GM10248 (cell line): ENCODE measurements around the gene SQOR.

Experiments used
- CTCF ChIA-PET: fragments of 300-600 bp; sonication (Branson Sonifier 250); formaldehyde crosslinking; extraction: SDS; loops from one replicate; lab custom pipeline; 2021; ENCODE audit warnings: antibody characterized with exemption; lab: Yijun Ruan, JAX
- POLR2A ChIA-PET: fragments of 350-650 bp; sonication (Branson Sonifier 250); formaldehyde crosslinking; extraction: SDS; loops from one replicate; lab custom pipeline; 2020; ENCODE audit warnings: antibody characterized with exemption; lab: Yijun Ruan, JAX
- DNase-seq: peaks from one replicate; pipeline ENCODE4 v3.0.0; 2012; ENCODE audit errors: extremely low spot score
- CTCF ChIP-seq: IDR thresholded peaks from 2 replicates; pipeline ENCODE4 v1.5.1; 2012; ENCODE audit warnings: mild to moderate bottlenecking, low read depth; ENCODE audit errors: extremely low read depth, missing control alignments, control extremely low read depth

SQOR gene

DNA sequence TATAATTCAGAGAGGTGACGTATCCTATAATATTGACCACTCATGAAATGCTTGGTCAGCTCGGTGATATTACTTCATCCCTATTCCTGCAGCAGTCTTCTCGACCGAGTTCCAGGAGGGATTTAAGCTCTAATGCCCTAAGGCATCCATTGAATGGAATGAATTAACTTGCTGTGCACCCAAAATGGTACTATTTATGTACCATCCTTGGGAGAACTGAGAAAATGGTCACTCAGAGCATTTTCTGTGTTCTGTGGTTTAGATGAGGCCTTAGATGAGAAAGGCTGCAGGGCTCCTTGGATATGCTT lies 47.0 kb upstream of the SQOR start:
- POLR2A ChIA-PET: interaction anchor here (0.6 to 0.9 kb wide), 3 partner anchors 22 to 186 kb away, joined by 3 to 6 read pairs (median 4); a partner anchor contains a TSS
- CTCF ChIA-PET: interaction anchor here (0.7 to 4.8 kb wide), 9 partner anchors 10 to 382 kb away, joined by 3 to 28 read pairs (median 3); no protein-coding TSS in a partner anchor
- no peak for DNase-seq
- no peak for TF ChIP-seq CTCF

DNA sequence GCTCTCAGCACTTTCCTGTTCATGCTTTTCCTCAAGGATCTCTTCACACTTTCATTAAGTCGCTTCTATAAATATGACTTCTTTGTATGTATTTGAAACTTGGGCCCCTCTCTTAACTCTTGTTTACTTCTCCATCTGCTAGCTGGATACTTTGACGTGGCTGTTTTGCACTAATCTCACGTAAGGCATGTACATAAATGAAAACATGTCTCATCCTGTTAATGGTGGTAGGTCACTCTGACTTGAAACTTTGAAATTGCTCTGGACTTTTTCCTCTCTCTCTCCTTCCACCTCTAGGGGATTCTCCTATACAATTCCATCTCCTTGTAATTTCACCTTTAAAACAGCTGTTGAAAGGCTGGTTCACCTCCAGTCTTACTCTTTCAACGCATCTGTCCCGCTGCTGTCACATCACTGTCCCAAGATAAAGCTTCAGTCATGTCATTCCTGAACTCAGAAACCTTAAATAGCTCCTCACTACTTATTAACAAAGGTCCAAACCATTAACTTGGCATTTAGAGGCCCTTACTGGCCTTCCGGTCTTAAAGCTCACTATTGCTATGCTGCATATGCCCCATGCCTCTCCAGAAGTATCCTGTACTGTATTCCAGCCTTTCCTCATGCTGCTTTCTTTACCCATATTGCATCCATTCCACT lies 46.5 kb upstream of the SQOR start:
- no peak for TF ChIP-seq CTCF
- ChIA-PET POLR2A (interaction anchor here (0.6 to 0.9 kb wide), 2 partner anchors 22 to 145 kb away, joined by 3 to 6 read pairs; no protein-coding TSS in a partner anchor), CTCF (interaction anchor here (0.7 to 4.8 kb wide), 10 partner anchors 9 to 383 kb away, joined by 3 to 28 read pairs (median 3); no protein-coding TSS in a partner anchor)
- DNase-seq: no peak

GRCh38 chr15:45589256-45589655 lies 45.6 kb upstream of the SQOR start:
- TF ChIP-seq CTCF: no peak
- DNase-seq: no peak
- POLR2A ChIA-PET: no interaction called here
- CTCF ChIA-PET: interaction anchor here (1.3 to 4.8 kb wide), 5 partner anchors 8 to 159 kb away, joined by 3 to 28 read pairs (median 3); no protein-coding TSS in a partner anchor

DNA sequence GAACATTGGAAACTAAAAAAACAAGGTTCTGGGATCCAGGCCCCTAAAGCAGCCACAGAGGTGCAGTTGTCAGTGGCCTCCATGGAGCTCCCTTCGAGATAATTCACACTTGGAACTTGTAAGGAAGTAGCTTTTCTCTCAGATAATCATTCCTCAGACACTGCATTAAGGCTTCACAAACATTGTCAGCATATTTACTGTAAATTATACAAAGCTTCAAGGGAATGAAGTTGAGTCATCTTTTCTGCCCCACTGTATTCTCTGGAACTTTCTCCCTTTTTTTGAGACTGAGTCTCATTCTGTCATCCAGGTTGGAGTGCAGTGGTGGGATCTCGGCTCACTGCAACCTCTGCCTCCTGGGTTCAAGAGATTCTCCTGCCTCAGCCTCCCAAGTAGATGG lies 40.5 kb upstream of the SQOR start:
- no peak for TF ChIP-seq CTCF
- ChIA-PET POLR2A (no interaction called here), CTCF (interaction anchor here (1.3 to 2.4 kb wide), 7 partner anchors 9 to 137 kb away, joined by 4 to 14 read pairs (median 6); no protein-coding TSS in a partner anchor)

GRCh38 chr15:45594835-45595530 lies 39.8 kb upstream of the SQOR start:
- POLR2A ChIA-PET: no interaction called here
- TF ChIP-seq CTCF: no peak
- DNase-seq: no peak
- CTCF ChIA-PET: interaction anchor here (1.6 to 2.4 kb wide), 6 partner anchors 12 to 137 kb away, joined by 4 to 14 read pairs (median 5); no protein-coding TSS in a partner anchor

More for the DNA sequence above, 40.5 kb upstream of the SQOR start:
- no peak for DNase-seq

DNA sequence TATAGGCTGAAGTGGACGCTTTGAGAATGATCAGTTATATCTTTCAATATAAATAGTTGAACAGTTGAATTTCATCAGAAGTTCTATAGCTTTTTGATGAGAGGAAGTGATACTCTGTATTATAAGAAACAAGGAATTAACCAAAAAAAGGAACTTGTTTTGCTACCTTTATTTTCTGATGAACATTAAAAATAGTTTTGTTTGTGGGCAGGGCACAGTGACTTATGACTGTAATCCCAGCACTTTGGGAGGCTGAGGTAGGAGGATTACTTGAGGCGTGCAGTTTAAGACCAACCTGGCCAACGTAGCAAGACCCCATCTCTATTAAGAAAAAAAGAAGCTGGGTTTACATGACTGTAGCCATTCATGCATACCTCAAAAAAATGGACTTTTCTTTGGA lies 30.9 kb upstream of the SQOR start:
- no peak for DNase-seq
- ChIA-PET CTCF (interaction anchor here (1.2 to 1.4 kb wide), 3 partner anchors 10 to 17 kb away, joined by 3 to 8 read pairs (median 4); no protein-coding TSS in a partner anchor), POLR2A (no interaction called here)
- TF ChIP-seq CTCF: no peak
